Body of pancreas (tissue), 4 donors: Measurements from ENCODE around the gene NBDY.

Source experiments
- POLR2A ChIP-seq, 3 donors: fragments of 450-650 bp; IDR thresholded peaks; one replicate each; pipeline ENCODE4 v1.6.1; 2016; ENCODE audit warnings: antibody characterized with exemption in 3 of 3, mild to moderate bottlenecking in 2 of 3
- TF ChIP-seq, protein P1 (sequence below), 7 experiments: fragments of 450-650 bp in 4 of 7; fragments of 200-600 bp in 3 of 7; sonication (generic) in 3 of 7; IDR thresholded peaks; one replicate each; pipeline ENCODE4 v1.5.1; 2016 to 2019; ENCODE audit warnings: antibody characterized with exemption in 7 of 7

- TF ChIP-seq POLR2A (IDR thresholded peaks at IDR 0.05): no peak
- TF ChIP-seq, protein P1, sequence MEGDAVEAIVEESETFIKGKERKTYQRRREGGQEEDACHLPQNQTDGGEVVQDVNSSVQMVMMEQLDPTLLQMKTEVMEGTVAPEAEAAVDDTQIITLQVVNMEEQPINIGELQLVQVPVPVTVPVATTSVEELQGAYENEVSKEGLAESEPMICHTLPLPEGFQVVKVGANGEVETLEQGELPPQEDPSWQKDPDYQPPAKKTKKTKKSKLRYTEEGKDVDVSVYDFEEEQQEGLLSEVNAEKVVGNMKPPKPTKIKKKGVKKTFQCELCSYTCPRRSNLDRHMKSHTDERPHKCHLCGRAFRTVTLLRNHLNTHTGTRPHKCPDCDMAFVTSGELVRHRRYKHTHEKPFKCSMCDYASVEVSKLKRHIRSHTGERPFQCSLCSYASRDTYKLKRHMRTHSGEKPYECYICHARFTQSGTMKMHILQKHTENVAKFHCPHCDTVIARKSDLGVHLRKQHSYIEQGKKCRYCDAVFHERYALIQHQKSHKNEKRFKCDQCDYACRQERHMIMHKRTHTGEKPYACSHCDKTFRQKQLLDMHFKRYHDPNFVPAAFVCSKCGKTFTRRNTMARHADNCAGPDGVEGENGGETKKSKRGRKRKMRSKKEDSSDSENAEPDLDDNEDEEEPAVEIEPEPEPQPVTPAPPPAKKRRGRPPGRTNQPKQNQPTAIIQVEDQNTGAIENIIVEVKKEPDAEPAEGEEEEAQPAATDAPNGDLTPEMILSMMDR (IDR thresholded peaks at IDR 0.05): no peak
These were observed 22.0 kb downstream of the NBDY start for GRCh38 chrX:56751071-56751470.
